DMS53 treated with DMSO at 0.1 percent for 48 hours (cell line): ENCODE data around the gene TPRKB.
"Not testable (repeated sequence)": the region's sequence is repeated elsewhere in the genome, so short reads cannot be mapped to it uniquely, and the experiment has no call there.

Source experiments
- DNase-seq: peaks from one replicate; lab custom pipeline; 2025; ENCODE audit not compliant: unreplicated experiment; lab: John Stamatoyannopoulos, UW

Gene TPRKB

GRCh38 chr2:73740767-73741166 lies 3.6 kb upstream of the TPRKB start:
- DNase-seq, result no peak

GRCh38 chr2:73739101-73739500 lies 2.0 kb upstream of the TPRKB start:
- no peak for DNase-seq

- no peak for DNase-seq
Measured at GRCh38 chr2:73736378-73736777, 767 bp downstream of the TPRKB start.

DNA sequence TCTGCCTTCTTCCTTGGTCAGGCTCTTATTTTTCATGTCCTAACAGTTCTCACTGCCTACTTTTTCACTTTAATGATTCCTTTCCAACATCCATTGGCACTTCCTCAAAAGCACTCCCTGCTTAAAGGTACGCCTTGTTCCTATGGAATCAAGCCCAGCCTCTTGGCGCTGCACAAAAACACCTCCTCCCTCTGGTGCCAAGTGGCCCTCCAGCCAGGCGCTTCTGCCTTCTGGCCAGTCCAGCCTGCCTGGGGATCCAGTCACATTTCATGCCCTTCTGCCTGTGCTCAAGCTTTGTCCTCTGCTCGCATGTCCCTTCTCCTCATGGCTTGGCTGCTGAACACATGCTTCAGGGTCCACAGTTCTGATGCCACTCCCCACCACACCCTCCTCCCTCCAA lies 6.3 kb downstream of the TPRKB start:
- DNase-seq, result no peak

GRCh38 chr2:73728711-73729110 lies 8.4 kb downstream of the TPRKB start:
- no peak for DNase-seq

GRCh38 chr2:73728043-73728442 lies 9.1 kb downstream of the TPRKB start:
- no peak for DNase-seq

DNA sequence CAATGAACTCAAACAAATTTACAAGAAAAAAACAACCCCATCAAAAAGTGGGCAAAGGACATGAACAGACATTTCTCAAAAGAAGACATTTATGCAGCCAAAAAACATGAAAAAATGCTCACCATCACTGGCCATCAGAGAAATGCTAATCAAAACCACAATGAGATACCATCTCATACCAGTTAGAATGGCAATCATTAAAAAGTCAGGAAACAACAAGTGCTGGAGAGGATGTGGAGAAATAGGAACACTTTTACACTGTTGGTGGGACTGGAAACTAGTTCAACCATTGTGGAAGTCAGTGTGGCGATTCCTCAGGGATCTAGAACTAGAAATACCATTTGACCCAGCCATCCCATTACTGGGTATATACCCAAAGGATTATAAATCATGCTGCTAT lies 10.5 kb downstream of the TPRKB start:
- DNase-seq, result not testable (repeated sequence)

GRCh38 chr2:73718851-73719621 lies 18.1 kb downstream of the TPRKB start:
- DNase-seq, result no peak

DNA sequence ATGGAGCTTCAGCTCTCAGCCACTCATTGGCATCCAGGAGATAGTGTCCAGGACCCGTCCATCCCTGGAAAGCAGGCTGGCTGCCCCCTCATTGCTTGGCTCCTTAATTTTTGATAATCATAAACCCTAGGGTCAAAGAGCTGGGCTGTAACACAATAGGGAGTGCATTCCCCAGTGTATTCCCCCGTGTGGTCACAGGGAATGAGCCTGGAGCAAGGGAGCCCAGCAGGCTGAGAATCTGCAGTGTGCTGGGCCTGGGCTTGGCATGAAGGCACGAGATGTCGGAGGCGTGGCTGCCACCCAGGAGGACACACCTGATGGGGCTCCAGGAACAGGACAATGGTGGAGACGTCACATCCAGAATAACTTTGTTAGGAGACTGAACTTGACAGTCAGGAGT lies 18.7 kb downstream of the TPRKB start:
- no peak for DNase-seq

- DNase-seq, result not testable (repeated sequence)
Measured at GRCh38 chr2:73717695-73718094, 19.4 kb downstream of the TPRKB start.

GRCh38 chr2:73717251-73717606 lies 19.9 kb downstream of the TPRKB start:
- no peak for DNase-seq

DNA sequence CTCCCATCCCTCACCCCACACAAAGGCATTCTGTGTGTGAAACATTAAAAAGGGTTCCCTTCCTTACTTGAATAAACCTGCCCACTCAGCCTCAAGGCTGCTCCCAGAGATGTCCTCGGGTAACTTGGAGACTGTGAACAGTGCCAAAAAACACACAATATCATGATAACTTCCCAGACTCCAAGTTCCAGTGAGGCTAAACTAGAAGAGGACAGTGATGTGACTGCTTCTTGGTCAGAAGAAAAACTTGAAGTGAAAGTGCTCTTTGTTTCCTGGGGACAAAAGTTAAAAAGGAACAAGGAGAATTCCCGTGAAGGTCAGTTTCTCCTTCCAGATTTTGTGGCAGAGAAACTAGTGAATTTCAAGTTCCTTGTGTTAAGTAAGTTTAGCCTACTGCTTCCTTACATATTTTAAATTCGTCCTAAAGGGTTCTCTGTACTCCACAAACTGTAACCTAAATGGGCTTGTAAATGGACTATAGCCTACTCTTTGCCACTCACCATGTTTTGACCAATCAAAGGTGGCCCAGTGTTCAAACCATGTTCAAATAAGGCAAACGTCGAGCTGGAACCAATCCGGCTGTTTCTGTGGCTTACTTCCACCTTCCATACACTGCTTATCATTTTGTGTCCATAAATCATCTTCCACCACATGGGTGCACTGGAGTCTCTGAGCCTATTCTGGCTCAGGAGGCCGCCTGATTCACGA lies 20.4 kb downstream of the TPRKB start:
- DNase-seq, result no peak

DNA sequence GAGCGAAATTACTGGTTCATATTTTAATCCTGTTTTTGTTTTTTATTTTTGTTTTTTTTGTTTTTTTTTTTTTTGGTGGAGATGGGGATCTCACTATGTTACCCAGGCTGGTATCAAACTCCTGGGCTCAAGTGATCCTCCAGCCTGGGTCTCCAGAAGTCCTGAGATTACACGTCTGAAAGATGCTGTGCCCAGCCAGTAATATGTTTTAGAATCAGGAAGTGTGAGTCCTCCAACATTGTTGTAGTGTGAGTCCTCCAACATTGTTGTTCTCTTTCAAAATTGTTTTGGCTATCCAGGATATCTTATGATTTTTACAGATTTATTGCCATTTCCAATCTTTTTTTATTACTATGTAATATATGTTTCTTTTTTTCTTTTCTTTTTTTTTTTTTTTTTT lies 23.1 kb downstream of the TPRKB start:
- DNase-seq, result no peak

DNA sequence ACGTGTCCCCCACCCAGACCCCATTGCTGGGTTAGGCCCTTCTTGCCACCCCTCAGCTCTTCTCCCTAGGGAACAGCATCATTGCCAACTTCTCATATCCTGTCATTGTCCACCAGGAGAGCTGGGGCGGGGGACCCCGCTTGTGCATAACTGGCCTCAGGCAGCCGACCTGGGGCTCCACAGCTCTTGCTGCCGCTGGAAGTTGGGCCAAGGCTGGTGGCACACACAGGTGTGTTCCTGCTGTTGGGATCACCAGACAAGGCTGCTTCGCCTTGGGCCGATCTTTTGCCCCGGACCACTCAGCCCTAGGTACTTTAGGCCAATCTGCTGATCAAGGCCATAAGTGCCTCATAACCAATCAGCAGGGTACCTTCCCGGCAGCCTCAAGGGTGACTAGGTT lies 28.6 kb downstream of the TPRKB start:
- no peak for DNase-seq

DNA sequence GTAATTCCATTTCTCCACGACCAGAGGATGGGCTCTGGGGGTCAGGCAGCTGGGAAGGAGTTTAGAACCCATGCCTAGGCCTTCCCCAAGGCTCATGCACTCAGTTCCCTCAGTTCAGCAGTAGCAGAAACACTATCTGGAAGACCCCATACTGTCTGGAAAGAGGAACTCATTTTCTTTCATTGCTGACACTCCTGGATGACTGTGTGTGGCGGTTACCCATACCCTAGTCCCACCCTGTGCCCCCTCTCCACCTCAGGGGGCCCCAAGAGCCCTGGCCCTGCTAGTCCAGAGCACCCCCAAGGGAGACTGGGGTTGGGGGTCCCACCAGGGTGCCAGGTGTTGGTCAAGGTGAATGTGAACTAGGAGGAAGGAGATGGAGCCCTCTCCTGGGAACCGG lies 29.5 kb downstream of the TPRKB start:
- DNase-seq, result no peak

DNA sequence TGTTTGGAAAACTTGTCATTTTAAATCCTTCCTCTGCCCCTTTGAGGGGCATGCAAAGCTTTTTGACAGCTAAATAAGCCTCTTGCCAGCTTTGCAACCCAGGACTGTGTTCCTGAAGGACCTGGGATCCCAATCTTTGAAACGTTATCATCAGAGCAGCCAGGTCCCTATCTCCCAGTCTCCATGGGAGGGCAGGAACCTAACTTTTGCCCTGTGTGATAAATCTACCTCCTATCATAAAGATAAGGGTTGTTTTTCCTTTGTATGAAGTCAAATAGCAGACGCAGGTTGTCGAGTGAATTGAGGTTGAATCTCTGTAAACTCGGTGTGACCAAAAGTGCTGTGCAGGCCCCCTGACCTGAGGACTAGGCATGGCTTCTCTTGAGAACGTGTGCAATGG lies 30.1 kb downstream of the TPRKB start:
- DNase-seq, result no peak

- DNase-seq, result no peak
Measured at GRCh38 chr2:73705091-73705490, 32.1 kb downstream of the TPRKB start.

DNA sequence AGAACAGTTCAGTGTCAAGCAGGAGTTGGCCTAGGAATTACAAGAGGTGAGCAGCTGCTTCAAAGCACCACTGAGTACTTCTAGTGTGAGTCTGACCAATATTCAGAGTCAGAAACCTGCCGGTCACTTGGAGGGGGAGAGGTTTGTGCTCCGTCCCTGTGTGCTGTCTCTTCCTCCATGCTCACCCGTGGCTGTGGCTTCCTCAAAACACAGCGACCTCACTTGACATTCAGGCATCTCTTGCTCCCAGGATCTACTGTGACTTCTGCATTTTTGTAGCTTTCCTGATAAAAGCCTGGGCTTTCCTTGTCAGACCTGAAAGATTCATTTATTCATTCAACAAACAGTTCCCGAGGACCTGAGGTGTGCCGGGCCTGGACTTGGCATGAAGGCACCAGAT lies 32.9 kb downstream of the TPRKB start:
- no peak for DNase-seq

- DNase-seq, result no peak
Measured at GRCh38 chr2:73703675-73704074, 33.5 kb downstream of the TPRKB start.

- not testable (repeated sequence) for DNase-seq
Measured at GRCh38 chr2:73702852-73703493, 34.2 kb downstream of the TPRKB start.

GRCh38 chr2:73701968-73702665 lies 35.0 kb downstream of the TPRKB start:
- DNase-seq, result no peak

DNA sequence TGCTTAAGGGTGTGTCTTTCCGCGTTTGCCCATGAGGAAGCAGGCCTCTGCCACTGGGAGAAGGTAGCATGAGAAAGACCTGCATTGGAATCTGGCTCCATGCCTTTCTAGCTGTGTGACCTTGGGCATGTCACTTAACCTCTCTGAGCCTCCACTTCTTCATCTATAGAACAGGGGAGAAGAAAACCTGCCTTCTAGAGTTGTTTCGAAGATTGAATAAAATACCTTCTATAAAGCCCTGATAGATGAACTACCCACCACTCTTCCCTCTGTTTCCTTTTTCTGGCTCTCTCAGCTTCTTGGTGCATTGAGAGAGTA lies 35.7 kb downstream of the TPRKB start:
- not testable (repeated sequence) for DNase-seq
